HuH-7.5 (cell line): ENCODE measurements around the gene ASMTL.
"Not testable (repeated sequence)": the region's sequence is repeated elsewhere in the genome, so short reads cannot be mapped to it uniquely, and the experiment has no call there.

Experiments
- DNase-seq: peaks from one replicate; pipeline ENCODE4 v3.0.0; 2011; ENCODE audit warnings: low spot score

Gene ASMTL

DNA sequence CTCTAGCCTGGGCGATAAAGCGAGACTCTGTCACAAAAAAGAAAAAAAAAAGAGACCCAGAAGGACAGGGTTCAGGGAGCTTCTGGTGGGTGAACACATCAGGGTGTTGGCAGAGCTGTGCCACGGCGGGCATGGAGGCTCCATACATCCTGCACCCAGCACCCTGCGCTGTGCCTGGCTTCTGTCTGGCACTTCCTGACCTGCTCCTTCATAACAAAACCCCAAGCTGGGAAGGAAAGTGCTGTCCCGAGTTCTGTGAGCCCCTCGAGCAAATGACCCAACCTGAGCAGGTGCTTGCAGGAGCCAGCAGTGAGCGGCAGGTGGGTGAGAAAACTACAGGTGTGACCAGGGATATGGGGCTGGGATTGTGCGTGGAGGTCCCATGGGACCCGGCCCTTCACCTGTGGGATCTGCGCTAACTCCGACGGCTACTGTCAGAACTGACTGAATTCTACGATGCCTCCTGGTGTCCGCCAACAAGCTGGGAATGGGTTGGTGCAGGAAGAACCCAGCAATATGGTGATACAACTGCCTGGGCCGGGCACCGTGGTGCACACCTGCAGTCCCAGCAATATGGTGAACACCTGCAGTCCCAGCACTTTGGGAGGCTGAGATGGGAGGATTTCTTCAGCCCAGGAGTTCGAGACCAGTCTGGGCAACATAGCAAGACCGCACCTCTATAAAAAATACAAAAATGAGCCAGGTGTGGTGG is 18.9 kb downstream of the ASMTL start:
- DNase-seq: no peak

DNA sequence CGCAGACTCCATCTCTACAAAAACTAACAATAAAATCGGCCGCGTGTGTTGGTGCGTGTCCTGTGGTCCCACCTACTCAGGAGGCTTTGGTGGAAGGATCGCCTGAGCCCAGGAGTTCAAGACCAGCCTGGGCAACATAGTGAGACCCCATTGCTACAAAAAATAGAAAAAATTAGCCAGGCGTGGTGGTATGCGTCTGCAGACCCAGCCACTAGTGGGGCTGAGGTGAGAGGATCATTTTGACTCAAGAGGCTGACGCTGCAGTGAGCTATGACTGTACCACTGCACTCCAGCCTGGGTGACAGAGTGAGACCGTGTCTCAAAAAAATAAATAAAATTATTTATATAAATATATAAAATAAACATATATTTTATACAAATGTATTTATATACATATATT is 22.3 kb downstream of the ASMTL start:
- no peak for DNase-seq

DNA sequence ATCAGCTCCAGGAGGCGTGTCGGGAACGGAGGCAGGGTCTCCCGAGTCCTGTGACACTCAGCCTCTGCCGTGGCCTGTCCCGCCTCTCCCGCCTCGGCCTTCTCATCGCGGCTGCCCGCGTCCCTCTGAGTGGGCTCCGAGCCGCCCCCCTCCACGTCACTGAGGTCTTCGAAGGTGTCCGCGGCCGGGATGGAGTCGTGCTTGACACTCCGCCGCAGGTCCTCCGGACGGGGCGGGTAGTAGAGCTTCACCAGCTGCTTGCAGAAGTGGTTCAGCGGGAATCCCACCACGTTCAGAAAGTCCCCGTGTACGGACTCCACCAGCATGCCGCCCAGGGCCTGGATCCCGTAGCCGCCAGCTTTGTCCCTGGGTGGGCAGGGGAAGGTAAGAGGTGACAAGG is 25.0 kb downstream of the ASMTL start:
- no peak for DNase-seq

GRCh38 chrX:1426321-1426720 is 26.4 kb downstream of the ASMTL start:
- DNase-seq: not testable (repeated sequence)

- DNase-seq: no peak
Measured at GRCh38 chrX:1425381-1425780, 27.3 kb downstream of the ASMTL start.

GRCh38 chrX:1424147-1424851 is 28.4 kb downstream of the ASMTL start:
- DNase-seq: no peak

- no peak for DNase-seq
Measured at GRCh38 chrX:1423215-1423614, 29.5 kb downstream of the ASMTL start.

DNA sequence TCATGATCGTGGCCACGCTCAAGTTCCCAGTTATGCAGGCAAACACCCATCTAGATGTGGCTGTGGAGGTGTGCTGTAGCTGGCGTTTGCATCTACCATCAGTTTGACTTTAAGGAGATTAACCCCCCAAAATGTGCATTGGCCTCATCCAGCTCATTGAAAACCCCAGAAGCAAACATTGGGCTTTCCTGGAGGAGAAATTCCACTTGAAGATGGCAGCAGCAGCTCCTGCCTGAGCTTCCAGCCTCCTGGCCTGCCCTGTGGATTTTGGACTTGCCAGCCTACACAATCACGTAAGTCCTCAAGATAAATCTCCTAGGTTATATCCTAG is 30.6 kb downstream of the ASMTL start:
- DNase-seq: no peak

- DNase-seq: no peak
Measured at GRCh38 chrX:1421433-1422134, 31.1 kb downstream of the ASMTL start.

- DNase-seq: no peak
Measured at GRCh38 chrX:1420371-1420770, 32.3 kb downstream of the ASMTL start.

DNA sequence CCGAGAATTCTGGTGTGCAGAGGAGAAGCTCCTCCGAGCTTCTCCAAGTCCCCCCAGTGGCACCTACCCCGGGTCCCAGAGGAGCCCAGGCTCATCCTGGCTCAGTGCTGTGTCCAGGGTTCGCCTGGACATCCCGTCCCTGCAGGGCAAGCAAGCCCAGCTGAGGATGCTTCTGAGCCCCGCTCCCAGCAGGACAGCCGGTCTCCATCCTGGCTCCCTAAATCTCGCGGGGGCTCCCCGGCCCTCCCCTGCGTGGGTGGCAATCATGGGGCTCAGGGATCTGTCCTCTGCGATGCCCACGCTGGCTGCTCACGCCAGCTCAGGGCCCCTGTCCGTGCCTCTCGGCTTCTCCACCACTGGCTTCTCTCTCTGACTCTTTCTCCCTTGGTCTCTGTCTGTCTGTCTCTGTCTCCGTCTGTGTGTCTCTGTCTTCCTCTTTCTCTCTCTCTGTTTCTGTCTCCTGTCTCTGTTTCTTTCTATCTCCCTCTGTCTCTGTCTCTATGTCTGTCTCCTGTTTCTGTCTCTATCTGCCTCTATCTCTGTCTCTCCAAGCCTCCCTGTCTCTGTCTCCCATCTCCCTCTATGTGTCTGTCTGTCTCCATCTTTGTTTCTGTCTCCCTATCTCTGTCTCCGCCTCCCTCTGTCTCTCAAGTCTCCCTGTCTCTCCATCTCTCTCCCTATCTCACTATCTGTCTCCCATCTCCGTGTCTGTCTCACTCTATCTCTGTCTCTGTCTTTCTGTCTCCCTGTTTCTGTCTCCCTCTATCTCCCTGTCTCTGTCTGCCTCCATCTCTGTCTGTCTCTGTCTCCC is 33.0 kb downstream of the ASMTL start:
- no peak for DNase-seq

DNA sequence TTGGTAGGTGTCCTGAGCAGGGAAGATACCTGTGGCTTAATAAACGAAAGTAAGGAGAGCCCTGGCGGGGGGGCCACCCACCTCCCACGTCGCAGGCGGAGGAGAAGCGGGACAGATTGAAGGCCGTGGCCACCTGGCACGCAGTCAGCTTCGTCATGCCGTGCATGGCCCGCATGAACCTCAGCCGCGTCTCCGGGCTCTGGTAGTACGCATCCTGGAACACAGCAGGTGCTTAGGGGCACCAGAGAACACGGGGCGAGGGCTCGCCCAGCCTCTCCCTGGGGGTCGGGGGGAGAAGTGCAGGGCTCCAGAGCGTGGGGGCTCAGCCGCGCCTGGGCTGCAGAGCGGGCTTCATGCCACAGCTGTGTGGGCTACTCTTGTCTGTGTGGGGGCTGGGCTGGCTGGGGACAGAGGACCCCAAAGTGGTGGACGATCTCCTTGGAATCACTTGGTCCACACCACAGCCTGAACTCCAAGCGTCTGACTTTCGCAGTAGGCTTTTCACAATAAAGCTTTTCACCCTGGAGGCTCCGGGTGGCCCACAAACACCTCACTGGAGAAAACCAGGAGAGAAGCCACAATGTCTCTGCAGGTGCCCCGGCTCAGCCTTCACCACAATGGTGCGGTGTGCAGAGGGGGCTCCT is 33.7 kb downstream of the ASMTL start:
- DNase-seq: no peak

DNA sequence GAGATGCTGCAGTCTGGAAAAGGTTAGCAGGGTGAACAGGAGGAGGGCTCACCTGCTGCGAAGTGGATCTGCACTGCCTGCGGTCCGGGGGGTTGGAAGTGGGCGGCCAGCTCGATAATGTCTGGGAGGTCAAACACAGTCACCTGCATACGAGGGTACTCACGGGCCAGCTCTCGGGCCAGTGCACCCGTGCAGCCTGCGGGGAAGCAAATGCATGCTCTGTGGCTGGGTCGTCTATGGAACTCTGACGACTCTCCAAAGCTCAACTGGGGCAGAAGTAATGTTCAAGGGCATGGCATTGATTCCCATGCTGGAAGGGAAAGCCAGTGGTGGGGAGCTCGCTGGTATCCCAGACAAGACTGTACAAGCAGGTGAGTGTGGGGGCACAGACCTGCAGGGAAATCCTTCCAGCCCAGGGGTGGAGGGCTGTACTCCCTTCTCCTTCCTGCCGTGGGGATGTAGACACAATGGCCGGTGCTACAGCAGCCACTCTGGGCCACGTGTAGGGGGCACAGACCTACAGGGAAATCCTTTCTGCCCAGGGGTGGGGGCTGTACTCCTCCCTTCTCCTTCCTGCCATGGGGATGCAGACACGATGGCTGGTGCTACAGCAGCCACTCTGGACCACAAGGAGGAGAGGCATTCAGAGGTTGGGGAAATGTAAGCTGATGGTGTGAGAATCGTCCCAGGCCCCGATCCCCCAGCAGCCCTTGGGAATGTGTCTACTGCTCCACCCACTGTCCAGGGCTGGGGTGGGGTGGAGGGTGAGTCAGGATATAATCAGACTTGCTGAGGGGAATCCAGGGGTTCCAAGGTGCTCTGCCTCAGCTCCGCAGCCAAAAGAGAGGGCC is 34.6 kb downstream of the ASMTL start:
- no peak for DNase-seq

DNA sequence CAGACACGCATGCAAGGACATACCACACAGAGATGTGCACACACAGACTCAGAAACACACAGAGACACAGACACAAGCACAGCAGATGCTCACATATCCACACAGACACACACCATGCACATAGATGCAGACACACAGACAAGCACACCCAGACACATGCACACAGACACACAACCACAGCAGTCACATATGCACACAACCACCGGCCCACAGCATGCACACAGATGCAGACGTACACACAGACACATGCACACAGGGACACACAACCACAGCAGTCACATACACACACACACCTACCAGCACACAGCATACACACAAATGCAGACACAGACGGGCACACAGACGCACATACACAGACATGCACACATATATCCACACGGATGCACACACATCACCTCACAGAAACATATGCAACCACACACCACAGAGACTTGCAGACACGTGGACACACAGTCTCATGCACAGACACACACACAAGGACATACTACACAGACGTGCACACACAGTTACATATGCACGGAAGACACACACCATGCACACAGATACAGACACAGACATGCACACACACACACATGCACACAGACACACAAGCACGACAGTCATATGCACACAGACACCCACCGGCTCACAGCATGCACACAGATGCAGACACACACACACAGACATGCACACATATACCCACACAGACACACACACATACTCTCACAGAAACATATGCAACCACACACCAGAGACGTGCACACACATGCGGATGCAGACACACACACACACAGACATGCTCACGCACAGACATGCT is 35.5 kb downstream of the ASMTL start:
- DNase-seq: no peak

DNA sequence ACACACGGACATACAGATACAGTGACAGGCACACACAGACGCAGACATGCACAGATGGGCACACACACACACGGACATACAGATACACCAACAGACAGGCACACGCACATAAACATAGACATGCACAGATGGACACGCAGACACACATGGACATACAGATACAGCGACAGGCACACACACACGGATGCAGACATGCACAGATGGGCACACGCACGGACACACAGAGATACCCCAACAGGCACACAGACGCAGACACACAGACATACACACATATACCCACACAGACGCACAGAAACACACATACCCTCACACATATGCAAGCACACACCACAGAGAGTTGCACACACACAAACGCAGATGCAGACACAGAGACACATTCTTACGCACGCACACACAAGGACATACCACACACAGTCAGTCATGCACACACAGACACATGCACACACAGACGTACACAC is 36.4 kb downstream of the ASMTL start:
- no peak for DNase-seq

- no peak for DNase-seq
Measured at GRCh38 chrX:1412551-1413161, 40.1 kb downstream of the ASMTL start.

- no peak for DNase-seq
Measured at GRCh38 chrX:1411326-1411725, 41.4 kb downstream of the ASMTL start.

DNA sequence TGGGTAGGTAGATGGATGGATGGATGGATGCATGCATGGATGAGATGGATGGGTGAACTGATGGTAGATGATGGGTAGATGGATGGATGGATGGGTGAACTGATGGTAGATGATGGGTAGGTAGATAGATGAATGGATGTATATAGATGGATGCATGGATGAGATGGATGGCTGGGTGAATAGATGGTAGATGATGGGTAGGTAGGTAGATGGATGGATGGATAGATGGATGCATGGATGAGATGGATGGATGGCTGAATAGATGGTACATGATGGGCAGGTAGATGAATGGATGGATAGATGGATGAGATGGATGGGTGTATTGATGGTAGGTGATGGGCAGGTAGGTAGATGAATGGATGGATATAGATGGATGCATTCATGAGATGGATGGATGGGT is 45.7 kb downstream of the ASMTL start:
- no peak for DNase-seq

DNA sequence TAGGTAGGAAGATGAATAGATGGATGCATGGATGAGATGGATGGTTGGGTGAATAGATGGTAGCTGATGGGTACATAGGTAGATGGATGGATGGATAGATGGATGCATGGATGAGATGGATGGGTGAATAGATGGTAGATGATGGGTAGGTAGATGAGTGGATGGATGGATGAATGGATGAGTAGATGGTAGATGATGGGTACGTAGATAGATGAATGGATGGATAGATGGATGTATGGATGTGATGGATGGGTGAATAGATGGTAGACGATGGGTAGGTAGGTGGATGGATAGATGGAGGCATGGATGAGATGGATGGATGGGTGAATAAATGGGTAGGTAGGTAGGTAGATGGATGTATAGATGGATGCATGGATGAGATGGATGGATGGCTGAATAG is 46.9 kb downstream of the ASMTL start:
- DNase-seq: not testable (repeated sequence)

- DNase-seq: not testable (repeated sequence)
Measured at GRCh38 chrX:1403867-1404266, 48.8 kb downstream of the ASMTL start.
